ENCODE measurements around the gene KAZN. TPM values are rescaled to one million over a fixed set of nuclear protein-coding genes. Genes with fewer than 3 reads are reported as not detected.

The KAZN gene
- total RNA-seq, 1 donor from 2014 or later: 21.2 TPM

DNA sequence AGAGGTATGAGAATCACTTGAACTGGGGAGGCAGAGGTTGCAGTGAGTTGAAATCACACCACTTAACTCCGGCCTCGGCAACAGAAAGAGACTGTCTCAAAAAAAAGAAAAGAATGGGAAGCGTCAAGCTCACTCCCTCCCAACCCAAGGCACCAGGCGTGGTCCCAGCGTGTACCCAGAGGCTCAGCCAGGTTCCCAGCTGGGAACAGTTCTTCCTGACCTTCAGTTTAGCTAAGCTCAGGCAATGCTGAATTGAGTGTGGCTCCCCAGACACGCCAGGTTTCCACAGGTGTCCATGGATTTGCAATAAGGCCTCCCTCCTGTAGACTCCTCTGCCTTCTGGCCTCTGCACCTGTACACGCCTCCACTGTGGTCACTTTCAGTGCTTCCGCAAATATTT lies 414.3 kb downstream of the KAZN start:
- H3K27me3 ChIP-seq (ENCODE audit: low read depth): no peaks in the 10 kb centered on the region
- H3K9me3 ChIP-seq: no peaks in the 10 kb centered on the region
- TF ChIP-seq, protein P1, sequence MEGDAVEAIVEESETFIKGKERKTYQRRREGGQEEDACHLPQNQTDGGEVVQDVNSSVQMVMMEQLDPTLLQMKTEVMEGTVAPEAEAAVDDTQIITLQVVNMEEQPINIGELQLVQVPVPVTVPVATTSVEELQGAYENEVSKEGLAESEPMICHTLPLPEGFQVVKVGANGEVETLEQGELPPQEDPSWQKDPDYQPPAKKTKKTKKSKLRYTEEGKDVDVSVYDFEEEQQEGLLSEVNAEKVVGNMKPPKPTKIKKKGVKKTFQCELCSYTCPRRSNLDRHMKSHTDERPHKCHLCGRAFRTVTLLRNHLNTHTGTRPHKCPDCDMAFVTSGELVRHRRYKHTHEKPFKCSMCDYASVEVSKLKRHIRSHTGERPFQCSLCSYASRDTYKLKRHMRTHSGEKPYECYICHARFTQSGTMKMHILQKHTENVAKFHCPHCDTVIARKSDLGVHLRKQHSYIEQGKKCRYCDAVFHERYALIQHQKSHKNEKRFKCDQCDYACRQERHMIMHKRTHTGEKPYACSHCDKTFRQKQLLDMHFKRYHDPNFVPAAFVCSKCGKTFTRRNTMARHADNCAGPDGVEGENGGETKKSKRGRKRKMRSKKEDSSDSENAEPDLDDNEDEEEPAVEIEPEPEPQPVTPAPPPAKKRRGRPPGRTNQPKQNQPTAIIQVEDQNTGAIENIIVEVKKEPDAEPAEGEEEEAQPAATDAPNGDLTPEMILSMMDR (IDR thresholded peaks at IDR 0.05): no peak
- no peak overlapping the region for H3K4me3 ChIP-seq
- H3K27ac ChIP-seq: no peak overlapping the region
- intact Hi-C loops (cut with DNase I): no loop called here
- no peaks in the 10 kb centered on the region for H3K36me3 ChIP-seq
- no peak for DNase-seq
- ATAC-seq: no peak
- H3K4me1 ChIP-seq: peaks cover 36% of the 10 kb centered on the region

DNA sequence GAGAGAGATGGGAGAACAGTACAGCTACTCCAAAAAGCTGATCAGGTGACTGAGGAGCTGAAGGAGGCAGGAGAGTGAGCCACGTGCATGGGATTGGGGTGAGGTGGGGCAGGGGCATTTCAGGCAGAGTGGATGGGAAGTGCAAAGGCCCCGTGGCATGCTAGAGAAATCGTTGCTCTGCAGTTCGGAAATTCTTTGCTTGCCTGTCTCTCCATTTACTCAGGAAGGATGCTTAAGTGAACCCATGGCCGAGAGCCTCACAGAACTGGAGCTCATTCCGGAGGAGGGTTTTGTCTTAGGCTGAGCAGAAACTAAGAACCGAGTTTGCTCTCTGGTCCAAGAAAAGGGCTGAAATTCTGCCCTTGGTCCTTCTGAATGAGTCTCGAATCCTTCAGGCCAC lies 415.3 kb downstream of the KAZN start:
- TF ChIP-seq, protein P1 (IDR thresholded peaks at IDR 0.05): no peak
- Histone ChIP-seq H3K27me3 (ENCODE audit: low read depth) (no peaks in the 10 kb centered on the region), H3K4me3 (no peak overlapping the region), H3K4me1 (peaks cover 27% of the 10 kb centered on the region), H3K27ac (no peak overlapping the region), H3K9me3 (no peaks in the 10 kb centered on the region), H3K36me3 (no peaks in the 10 kb centered on the region)
- intact Hi-C loops (cut with DNase I): no loop called here
- ATAC-seq: no peak
- no peak for DNase-seq

DNA sequence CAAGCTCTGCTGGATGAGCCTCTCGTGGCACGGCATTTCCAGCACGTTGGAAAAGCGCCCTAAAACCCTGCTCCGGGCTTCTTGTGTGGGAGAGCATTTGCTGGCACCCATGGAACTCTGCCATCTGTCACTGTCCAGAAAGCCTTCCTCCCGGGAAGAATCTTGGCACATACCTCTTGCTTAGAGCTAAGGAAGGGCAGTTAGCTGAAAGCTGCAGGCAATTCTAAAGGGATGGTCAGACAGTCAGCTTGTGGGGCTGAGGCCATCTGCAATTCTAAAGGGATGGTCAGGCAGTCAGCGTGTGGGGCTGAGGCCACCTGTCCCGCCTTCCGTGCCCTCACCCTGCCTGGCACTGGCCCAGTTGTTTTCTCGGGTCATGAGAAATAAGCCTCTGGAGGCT lies 416.0 kb downstream of the KAZN start:
- Histone ChIP-seq H3K4me3 (no peak overlapping the region), H3K27me3 (ENCODE audit: low read depth) (no peaks in the 10 kb centered on the region), H3K27ac (no peak overlapping the region), H3K9me3 (no peaks in the 10 kb centered on the region), H3K4me1 (peaks cover 19% of the 10 kb centered on the region), H3K36me3 (no peaks in the 10 kb centered on the region)
- TF ChIP-seq, protein P1 (IDR thresholded peaks at IDR 0.05): no peak
- DNase-seq (no peak), ATAC-seq (no peak)
- intact Hi-C loops (cut with DNase I): no loop called here

DNA sequence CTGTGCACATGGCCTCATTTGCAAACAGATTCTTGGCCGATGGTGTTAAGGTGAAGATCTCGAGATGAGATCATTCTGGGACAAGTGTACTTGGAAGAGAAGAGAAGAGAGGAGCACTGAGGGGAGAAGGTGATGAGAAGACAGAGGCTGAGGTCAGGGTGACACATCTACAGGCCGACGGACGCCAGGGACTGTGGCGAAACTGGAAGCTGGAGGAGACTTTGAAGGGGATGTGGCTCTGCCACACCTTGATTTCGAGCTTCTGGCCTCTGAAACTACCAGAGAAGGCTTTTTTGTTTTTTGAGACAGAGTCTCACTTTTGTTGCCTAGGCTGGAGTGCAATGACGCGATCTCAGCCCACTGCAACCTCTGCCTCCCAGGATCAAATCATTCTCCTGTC lies 417.5 kb downstream of the KAZN start:
- TF ChIP-seq, protein P1 (IDR thresholded peaks at IDR 0.05): no peak
- Histone ChIP-seq H3K27ac (no peak overlapping the region), H3K4me3 (no peak overlapping the region), H3K4me1 (peaks cover 24% of the 10 kb centered on the region), H3K9me3 (no peaks in the 10 kb centered on the region), H3K27me3 (ENCODE audit: low read depth) (no peaks in the 10 kb centered on the region), H3K36me3 (no peaks in the 10 kb centered on the region)
- intact Hi-C loops (cut with DNase I): no loop called here
- no peak for DNase-seq
- no peak for ATAC-seq

DNA sequence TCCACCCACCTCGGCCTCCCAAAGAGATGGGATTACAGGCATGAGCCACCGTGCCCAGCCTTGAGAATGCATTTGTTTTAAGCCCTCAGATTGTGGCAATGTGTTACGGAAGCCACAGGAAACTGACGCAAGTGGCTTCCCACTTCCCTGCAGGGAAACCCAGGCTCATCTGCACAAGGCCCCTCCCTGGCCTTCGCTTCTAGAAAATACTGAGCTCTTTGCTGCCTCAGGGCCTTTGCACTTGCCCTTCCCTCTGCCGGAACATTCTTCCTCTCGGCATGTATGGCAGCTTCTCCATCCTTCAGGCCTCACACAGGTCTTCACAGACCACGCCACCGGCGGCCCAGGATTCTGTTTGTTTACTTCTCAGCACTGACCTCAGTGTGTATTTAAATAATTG lies 418.0 kb downstream of the KAZN start:
- intact Hi-C loops (cut with DNase I): no loop called here
- TF ChIP-seq, protein P1 (IDR thresholded peaks at IDR 0.05): no peak
- Histone ChIP-seq H3K27me3 (ENCODE audit: low read depth) (no peaks in the 10 kb centered on the region), H3K36me3 (no peaks in the 10 kb centered on the region), H3K9me3 (no peaks in the 10 kb centered on the region), H3K27ac (no peak overlapping the region), H3K4me1 (peaks cover 29% of the 10 kb centered on the region), H3K4me3 (no peak overlapping the region)
- no peak for DNase-seq
- peak; percentile 48 to 50 for ATAC-seq

DNA sequence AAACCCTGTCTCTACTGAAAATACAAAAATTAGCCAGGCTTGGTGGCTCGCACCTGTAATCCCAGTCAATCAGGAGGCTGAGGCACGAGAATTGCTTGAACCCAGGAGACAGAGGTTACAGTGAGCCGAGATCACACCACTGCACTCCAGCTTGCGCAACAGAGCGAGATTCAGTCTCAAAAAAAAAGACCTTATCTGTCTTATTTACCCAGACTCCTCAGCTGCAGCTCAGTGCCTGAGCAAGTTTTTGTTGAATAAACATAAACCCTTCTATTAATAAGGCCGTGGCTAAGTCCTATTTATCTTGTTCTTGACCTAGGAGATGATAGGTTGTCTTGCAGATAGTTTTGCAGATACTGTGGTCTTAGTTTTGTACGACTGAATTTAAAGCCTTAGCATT lies 418.6 kb downstream of the KAZN start:
- intact Hi-C loops (cut with DNase I): no loop called here
- Histone ChIP-seq H3K4me3 (no peak overlapping the region), H3K36me3 (no peaks in the 10 kb centered on the region), H3K4me1 (peaks cover 34% of the 10 kb centered on the region), H3K9me3 (no peaks in the 10 kb centered on the region), H3K27ac (no peak overlapping the region), H3K27me3 (ENCODE audit: low read depth) (no peaks in the 10 kb centered on the region)
- DNase-seq (no peak), ATAC-seq (no peak)
- TF ChIP-seq, protein P1 (IDR thresholded peaks at IDR 0.05): no peak
